ENCODE results near the gene UNC5B. TPM values are rescaled to one million over a fixed set of nuclear protein-coding genes. Genes with fewer than 3 reads are reported as not detected.
"Not testable (repeated sequence)": the region's sequence is repeated elsewhere in the genome, so short reads cannot be mapped to it uniquely, and the experiment has no call there.

UNC5B gene
- total RNA-seq, 1 experiment from 2014 or later, result 0.07 TPM

GRCh38 chr10:71216751-71217265 is 4.4 kb downstream of the UNC5B start:
- peaks cover 7% of the 10 kb centered on the region for H3K36me3 Mint-ChIP-seq (ENCODE audit: insufficient read depth, unreplicated experiment)
- DNase-seq, result no peak
- no peaks in the 10 kb centered on the region for H3K9me3 Mint-ChIP-seq (ENCODE audit: low read depth, unreplicated experiment)
- H3K27me3 Mint-ChIP-seq (ENCODE audit: unreplicated experiment), result peaks cover 96% of the 10 kb centered on the region
- H3K4me1 Mint-ChIP-seq (ENCODE audit: low read depth, unreplicated experiment), result no peaks in the 10 kb centered on the region
- no peak overlapping the region for H3K27ac Mint-ChIP-seq (ENCODE audit: unreplicated experiment)
- no TSS peak for BruUV-seq (replicated peaks)
- intact Hi-C loops (cut with micrococcal nuclease; ENCODE audit: unreplicated experiment), result no loop called here
- H3K4me3 Mint-ChIP-seq (ENCODE audit: low read depth, unreplicated experiment), result peak overlapping the region; percentile 45
- CTCF ChIA-PET, result no interaction called here
- no peak for TF ChIP-seq CTCF (IDR thresholded peaks at IDR 0.05; ENCODE audit: unreplicated experiment)

GRCh38 chr10:71217266-71218045 is 5.1 kb downstream of the UNC5B start:
- intact Hi-C loops (cut with micrococcal nuclease; ENCODE audit: unreplicated experiment), result no loop called here
- BruUV-seq (replicated peaks), result no TSS peak
- Mint-ChIP-seq H3K27ac (ENCODE audit: unreplicated experiment) (peak overlapping the region; percentile 46), H3K36me3 (ENCODE audit: insufficient read depth, unreplicated experiment) (peaks cover 7% of the 10 kb centered on the region), H3K9me3 (ENCODE audit: low read depth, unreplicated experiment) (no peaks in the 10 kb centered on the region), H3K4me3 (ENCODE audit: low read depth, unreplicated experiment) (peak overlapping the region; percentile 45), H3K4me1 (ENCODE audit: low read depth, unreplicated experiment) (no peaks in the 10 kb centered on the region), H3K27me3 (ENCODE audit: unreplicated experiment) (peaks cover 98% of the 10 kb centered on the region)
- CTCF ChIA-PET, result interaction anchor here (0.6 to 1.0 kb wide), 2 partner anchors 15 to 565 kb away, joined by 3 to 4 read pairs; no protein-coding TSS in a partner anchor
- TF ChIP-seq CTCF (IDR thresholded peaks at IDR 0.05; ENCODE audit: unreplicated experiment), result no peak
- DNase-seq, result no peak

GRCh38 chr10:71218046-71218650 is 5.8 kb downstream of the UNC5B start:
- no peak for TF ChIP-seq CTCF (IDR thresholded peaks at IDR 0.05; ENCODE audit: unreplicated experiment)
- H3K4me1 Mint-ChIP-seq (ENCODE audit: low read depth, unreplicated experiment), result no peaks in the 10 kb centered on the region
- H3K4me3 Mint-ChIP-seq (ENCODE audit: low read depth, unreplicated experiment), result peak overlapping the region; percentile 45
- BruUV-seq (replicated peaks), result no TSS peak
- intact Hi-C loops (cut with micrococcal nuclease; ENCODE audit: unreplicated experiment), result no loop called here
- no peak for DNase-seq
- H3K27me3 Mint-ChIP-seq (ENCODE audit: unreplicated experiment), result peaks cover 100% of the 10 kb centered on the region
- CTCF ChIA-PET, result interaction anchor here (0.6 to 1.0 kb wide), 2 partner anchors 15 to 566 kb away, joined by 3 to 4 read pairs; no protein-coding TSS in a partner anchor
- H3K27ac Mint-ChIP-seq (ENCODE audit: unreplicated experiment), result peak overlapping the region; percentile 46
- H3K9me3 Mint-ChIP-seq (ENCODE audit: low read depth, unreplicated experiment), result no peaks in the 10 kb centered on the region
- peaks cover 7% of the 10 kb centered on the region for H3K36me3 Mint-ChIP-seq (ENCODE audit: insufficient read depth, unreplicated experiment)

- H3K4me3 Mint-ChIP-seq (ENCODE audit: low read depth, unreplicated experiment), result no peak overlapping the region
- no peak overlapping the region for H3K27ac Mint-ChIP-seq (ENCODE audit: unreplicated experiment)
- intact Hi-C loops (cut with micrococcal nuclease; ENCODE audit: unreplicated experiment), result no loop called here
- peaks cover 7% of the 10 kb centered on the region for H3K36me3 Mint-ChIP-seq (ENCODE audit: insufficient read depth, unreplicated experiment)
- H3K4me1 Mint-ChIP-seq (ENCODE audit: low read depth, unreplicated experiment), result no peaks in the 10 kb centered on the region
- DNase-seq, result no peak
- CTCF ChIA-PET, result no interaction called here
- no peak for TF ChIP-seq CTCF (IDR thresholded peaks at IDR 0.05; ENCODE audit: unreplicated experiment)
- peaks cover 100% of the 10 kb centered on the region for H3K27me3 Mint-ChIP-seq (ENCODE audit: unreplicated experiment)
- H3K9me3 Mint-ChIP-seq (ENCODE audit: low read depth, unreplicated experiment), result no peaks in the 10 kb centered on the region
- BruUV-seq (replicated peaks), result no TSS peak
Measured at GRCh38 chr10:71218651-71219050, 6.3 kb downstream of the UNC5B start.

GRCh38 chr10:71219236-71219917 is 7.0 kb downstream of the UNC5B start:
- H3K27ac Mint-ChIP-seq (ENCODE audit: unreplicated experiment); BruUV-seq (replicated peaks); CTCF ChIA-PET; intact Hi-C loops (cut with micrococcal nuclease; ENCODE audit: unreplicated experiment); DNase-seq; H3K36me3 Mint-ChIP-seq (ENCODE audit: insufficient read depth, unreplicated experiment); H3K4me3 Mint-ChIP-seq (ENCODE audit: low read depth, unreplicated experiment); H3K4me1 Mint-ChIP-seq (ENCODE audit: low read depth, unreplicated experiment); H3K9me3 Mint-ChIP-seq (ENCODE audit: low read depth, unreplicated experiment): not testable (repeated sequence)
- peaks cover 99% of the 10 kb centered on the region for H3K27me3 Mint-ChIP-seq (ENCODE audit: unreplicated experiment)
